A549 (cell line): ENCODE measurements around the gene C1orf21. TPM values are rescaled to one million over a fixed set of nuclear protein-coding genes. Genes with fewer than 3 reads are reported as not detected.
A peak's percentile ranks its signal among the peaks of the same experiment; 100 is the strongest.

Experiments
- ATAC-seq, 2 experiments: fragments of 200-7000 bp in 1 of 2; fragments of >200 bp in 1 of 2; cut with Nextera tagmentation in 1 of 2; cut with Tn5 transposase in 1 of 2; 3 replicates each; pipeline versions ENCODE4 v1.8.0 to v1.9.1; 2018 to 2020; ENCODE audit warnings: mild to moderate bottlenecking in 1 of 2, moderate library complexity in 1 of 2
- CTCF ChIA-PET: fragments of 300-600 bp; sonication (Branson Sonifier 250); formaldehyde crosslinking; extraction: SDS; loops from one replicate; lab custom pipeline; 2021; ENCODE audit warnings: antibody characterized with exemption, inconsistent platforms; lab: Yijun Ruan, JAX
- POLR2A ChIA-PET: fragments of 350-600 bp; formaldehyde crosslinking; extraction: SDS; loops from one replicate; lab custom pipeline; 2021; ENCODE audit warnings: antibody characterized with exemption, inconsistent platforms; lab: Yijun Ruan, JAX
- DNase-seq, 2 experiments: peaks; one replicate each; pipeline versions ENCODE4 v3.0.0 to v3.0.0-alpha.2; 2011 to 2016; ENCODE audit warnings: low read depth in 1 of 2, low spot score in 1 of 2
- FAIRE-seq: peaks from 2 replicates; lab custom pipeline; 2011; peaks lifted over from hg19 to GRCh38; lab: Jason Lieb, UNC
- H3K27ac ChIP-seq, 2 experiments: fragments of >200 bp; sonication (Bioruptor Twin); formaldehyde crosslinking; 3 replicates each; pipeline ENCODE4 v1.5.1; 2016 to 2017
- H3K4me1 ChIP-seq: fragments of >200 bp; sonication (Bioruptor Twin); formaldehyde crosslinking; 3 replicates; pipeline ENCODE4 v1.6.1; 2016
- H3K4me2 ChIP-seq: fragments of >200 bp; sonication (Bioruptor Twin); formaldehyde crosslinking; 3 replicates; pipeline ENCODE4 v1.6.1; 2016
- H3K4me3 ChIP-seq: fragments of >200 bp; sonication (Bioruptor Twin); formaldehyde crosslinking; 3 replicates; pipeline ENCODE4 v1.5.1; 2016
- H3K9me3 ChIP-seq: fragments of >200 bp; sonication (Bioruptor Twin); formaldehyde crosslinking; 3 replicates; pipeline ENCODE4 v1.6.1; 2016
- CHD2 ChIP-seq: fragments of 150-350 bp; IDR thresholded peaks from 2 replicates; pipeline ENCODE4 v1.6.1; 2014; ENCODE audit warnings: low read length; ENCODE audit not compliant: partially characterized antibody
- EHF ChIP-seq: fragments of 250-450 bp; sonication (Bioruptor Pico); IDR thresholded peaks from 2 replicates; pipeline ENCODE4 v1.5.0; 2020; ENCODE audit warnings: mild to moderate bottlenecking
- EHMT2 ChIP-seq: fragments of 200-600 bp; sonication (generic); IDR thresholded peaks from 2 replicates; pipeline ENCODE4 v1.6.1; 2016; ENCODE audit warnings: antibody characterized with exemption, low read depth, mild to moderate bottlenecking, moderate library complexity
- EP300 ChIP-seq, 2 experiments: fragments of >200 bp; sonication (Bioruptor Twin); formaldehyde crosslinking; IDR thresholded peaks; 2 replicates in 1 of 2; 3 replicates in 1 of 2; pipeline ENCODE4 v1.6.1; 2016 to 2017
- FOSB ChIP-seq: fragments of 250-450 bp; sonication (Bioruptor Pico); IDR thresholded peaks from 2 replicates; pipeline ENCODE4 v1.5.0; 2020; ENCODE audit warnings: mild to moderate bottlenecking, moderate library complexity
- FOSL2 ChIP-seq, 2 experiments: fragments of 450-650 bp in 1 of 2; fragments of >200 bp in 1 of 2; sonication (Bioruptor Twin) in 1 of 2; formaldehyde crosslinking; IDR thresholded peaks; 2 replicates each; pipeline versions ENCODE4 v1.5.0 to v1.6.1; 2016 to 2020; ENCODE audit warnings: mild to moderate bottlenecking in 1 of 2, moderate library complexity in 1 of 2
- HOXA7 ChIP-seq: fragments of 250-450 bp; sonication (Bioruptor Pico); IDR thresholded peaks from 2 replicates; pipeline ENCODE4 v1.5.0; 2020; ENCODE audit warnings: mild to moderate bottlenecking, moderate library complexity
- HOXB13 ChIP-seq: fragments of 250-450 bp; sonication (Bioruptor Pico); IDR thresholded peaks from 2 replicates; pipeline ENCODE4 v1.5.0; 2020; ENCODE audit warnings: low read depth, mild to moderate bottlenecking, moderate library complexity
- HOXB5 ChIP-seq: fragments of 250-450 bp; sonication (Bioruptor Pico); IDR thresholded peaks from 2 replicates; pipeline ENCODE4 v1.5.0; 2020; ENCODE audit warnings: mild to moderate bottlenecking, moderate library complexity
- KDM1A ChIP-seq: fragments of 200-600 bp; sonication (generic); IDR thresholded peaks from 2 replicates; pipeline ENCODE4 v1.6.1; 2016; ENCODE audit warnings: low read depth, mild to moderate bottlenecking
- MAZ ChIP-seq: fragments of 150-350 bp; IDR thresholded peaks from 2 replicates; pipeline ENCODE4 v1.6.1; 2014; ENCODE audit warnings: antibody characterized with exemption, low read depth, low read length, borderline replicate concordance
- MYC ChIP-seq: IDR thresholded peaks from 2 replicates; pipeline ENCODE4 v1.6.1; 2012; ENCODE audit warnings: mild to moderate bottlenecking, inconsistent platforms, low read length, improper control_type of control experiment, borderline replicate concordance
- NFE2L2 ChIP-seq: fragments of 150-350 bp; conservative IDR thresholded peaks from 2 replicates; pipeline ENCODE4 v1.6.1; 2014; ENCODE audit warnings: low read length
- POLR2A ChIP-seq: IDR thresholded peaks from 2 replicates; pipeline ENCODE4 v1.6.1; 2012; ENCODE audit warnings: mild to moderate bottlenecking, low read length
- POLR2AphosphoS2 ChIP-seq: conservative IDR thresholded peaks from 2 replicates; pipeline ENCODE4 v1.6.1; 2012; ENCODE audit warnings: low read length, improper control_type of control experiment, inconsistent platforms
- RAD21 ChIP-seq, 2 experiments: fragments of >200 bp in 1 of 2; sonication (Bioruptor Twin) in 1 of 2; formaldehyde crosslinking in 1 of 2; IDR thresholded peaks in 1 of 2; conservative IDR thresholded peaks in 1 of 2; 2 replicates in 1 of 2; 3 replicates in 1 of 2; pipeline ENCODE4 v1.6.1; 2012 to 2018; ENCODE audit warnings: inconsistent platforms in 1 of 2
- REST ChIP-seq: fragments of 200-600 bp; sonication (generic); IDR thresholded peaks from 2 replicates; pipeline ENCODE4 v1.6.1; 2016; ENCODE audit warnings: antibody characterized with exemption, mild to moderate bottlenecking, moderate library complexity
- RNF2 ChIP-seq: fragments of 200-600 bp; sonication (generic); IDR thresholded peaks from 2 replicates; pipeline ENCODE4 v1.6.1; 2016; ENCODE audit warnings: low read depth, mild to moderate bottlenecking, antibody characterized with exemption, moderate library complexity, borderline replicate concordance
- ZFP36 ChIP-seq: fragments of 450-650 bp; IDR thresholded peaks from 2 replicates; pipeline ENCODE4 v1.6.1; 2014; ENCODE audit warnings: borderline replicate concordance; ENCODE audit not compliant: partially characterized antibody
- ZNF302 ChIP-seq: fragments of 250-450 bp; sonication (Bioruptor Pico); IDR thresholded peaks from 2 replicates; pipeline ENCODE4 v1.9.0; 2021; ENCODE audit warnings: inconsistent platforms, mild to moderate bottlenecking, moderate library complexity
- ZSCAN20 ChIP-seq: fragments of 250-450 bp; sonication (Bioruptor Pico); IDR thresholded peaks from 2 replicates; pipeline ENCODE4 v1.8.0; 2022; ENCODE audit warnings: mild to moderate bottlenecking, moderate library complexity
- WGBS: methylation state at CpG from one replicate; pipeline ENCODE4 v1.1.6; 2017; ENCODE audit errors: missing lambda C conversion rate; 5-methylcytosine and 5-hydroxymethylcytosine counted together
- polyA plus RNA-seq, 4 experiments: library from polyadenylated mRNA; depleted of rRNA in 3 of 4; stranded (reverse); fragments of >200 nt; fragmentation: RNase III in 1 of 4; extraction: RNeasy Plus Mini Kit Qiagen cat#74134 plus additional on column Dnase treatment in 1 of 4; gene quantifications; 2 replicates in 3 of 4; 3 replicates in 1 of 4; pipeline ENCODE4 v1.2.3, GENCODE V29; 2011 to 2017
- TF ChIP-seq, protein P1 (sequence below): fragments of >200 bp; sonication (Bioruptor Twin); formaldehyde crosslinking; IDR thresholded peaks from 2 replicates; pipeline ENCODE4 v1.6.1; 2016
- TF ChIP-seq, protein P2 (sequence below): fragments of >200 bp; sonication (Bioruptor Twin); formaldehyde crosslinking; IDR thresholded peaks from 3 replicates; pipeline ENCODE4 v1.6.1; 2016
- TF ChIP-seq, protein P3 (sequence below): IDR thresholded peaks from 2 replicates; pipeline ENCODE4 v1.6.1; 2012; ENCODE audit warnings: low read depth, borderline replicate concordance

C1orf21 gene
- polyA plus RNA-seq, 2 of the 4 experiments (the other 2 are of a cell fraction): 11.4 to 11.6 TPM

DNA sequence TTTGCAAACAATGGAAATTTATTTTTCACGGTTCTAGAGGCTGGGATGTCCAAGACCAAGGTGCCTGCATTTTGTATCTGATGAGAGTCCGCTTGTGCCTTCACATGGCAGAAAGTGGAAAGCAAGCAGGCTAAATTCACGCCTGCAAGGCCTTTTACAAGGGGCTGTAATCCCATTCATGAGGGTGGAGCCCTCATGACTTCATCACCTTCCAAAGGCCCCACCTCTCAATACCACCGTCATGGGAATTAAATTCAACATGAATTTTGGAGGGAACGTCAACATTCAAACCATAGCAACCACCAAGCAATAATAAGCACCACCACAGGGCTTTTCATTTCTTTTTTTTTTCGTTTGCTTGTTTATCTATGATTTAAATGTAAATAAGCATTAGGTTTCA, 115.3 kb downstream of the C1orf21 start:
- ATAC-seq: no peak
- CTCF ChIA-PET: no interaction called here
- no peak for FAIRE-seq

DNA sequence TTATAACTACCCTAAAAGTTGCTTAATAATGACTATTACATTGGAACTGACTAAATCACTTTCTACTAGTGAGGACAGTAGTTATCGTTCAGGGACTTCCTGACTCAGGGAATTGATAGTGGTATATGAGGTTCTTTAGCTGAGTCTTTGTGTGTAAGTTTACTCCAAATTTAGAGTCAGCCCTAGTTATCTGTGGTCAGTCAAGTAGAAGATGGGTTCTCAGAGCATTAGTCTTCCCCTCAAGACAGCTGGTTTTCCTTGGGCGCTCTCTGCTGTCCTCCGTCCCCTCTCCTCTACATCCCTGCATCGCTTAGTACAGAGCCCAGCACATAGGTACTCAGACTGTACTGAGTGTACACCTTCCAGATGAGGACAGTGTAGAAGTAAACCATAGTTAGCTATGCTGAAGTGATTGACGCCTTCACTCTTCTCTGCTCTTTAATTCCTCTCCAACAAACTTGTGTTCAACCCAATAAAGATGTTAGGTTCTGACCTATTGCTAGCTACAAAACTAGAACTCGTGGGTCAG, 116.5 kb downstream of the C1orf21 start:
- Histone ChIP-seq H3K4me1 (peaks cover 13% of the 10 kb centered on the region), H3K9me3 (no peaks in the 10 kb centered on the region), H3K4me2 (no peak overlapping the region), H3K27ac (no peak overlapping the region), H3K4me3 (no peak overlapping the region)
- TF ChIP-seq, protein P1, sequence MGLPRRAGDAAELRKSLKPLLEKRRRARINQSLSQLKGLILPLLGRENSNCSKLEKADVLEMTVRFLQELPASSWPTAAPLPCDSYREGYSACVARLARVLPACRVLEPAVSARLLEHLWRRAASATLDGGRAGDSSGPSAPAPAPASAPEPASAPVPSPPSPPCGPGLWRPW: no peak
- TF ChIP-seq ZFP36: no peak
- no peak for TF ChIP-seq POLR2AphosphoS2
- TF ChIP-seq HOXB13 (CRISPR knock-in tag): no peak
- TF ChIP-seq, protein P2, sequence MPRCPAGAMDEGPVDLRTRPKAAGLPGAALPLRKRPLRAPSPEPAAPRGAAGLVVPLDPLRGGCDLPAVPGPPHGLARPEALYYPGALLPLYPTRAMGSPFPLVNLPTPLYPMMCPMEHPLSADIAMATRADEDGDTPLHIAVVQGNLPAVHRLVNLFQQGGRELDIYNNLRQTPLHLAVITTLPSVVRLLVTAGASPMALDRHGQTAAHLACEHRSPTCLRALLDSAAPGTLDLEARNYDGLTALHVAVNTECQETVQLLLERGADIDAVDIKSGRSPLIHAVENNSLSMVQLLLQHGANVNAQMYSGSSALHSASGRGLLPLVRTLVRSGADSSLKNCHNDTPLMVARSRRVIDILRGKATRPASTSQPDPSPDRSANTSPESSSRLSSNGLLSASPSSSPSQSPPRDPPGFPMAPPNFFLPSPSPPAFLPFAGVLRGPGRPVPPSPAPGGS: no peak
- no peak for TF ChIP-seq CHD2
- no peak for TF ChIP-seq EP300 (IDR thresholded peaks at IDR 0.05)
- peak in 1 of 2 experiments; percentile 40; a peak in 2 of 6 replicates for ATAC-seq
- whole genome bisulfite sequencing: 74% methylated on average over 6 of the region's 6 CpGs
- no peak for FAIRE-seq
- no peak for DNase-seq
- CTCF ChIA-PET: interaction anchor here (0.8 kb wide), 1 partner anchor 9 kb away, joined by 3 read pairs; no protein-coding TSS in a partner anchor
- POLR2A ChIA-PET: no interaction called here

More for the DNA sequence above, 115.3 kb downstream of the C1orf21 start:
- WGBS: 61% methylated on average over 6 of the region's 6 CpGs
- H3K27ac ChIP-seq: no peak overlapping the region
- H3K4me2 ChIP-seq: no peak overlapping the region
- POLR2A ChIA-PET: no interaction called here
- no peaks in the 10 kb centered on the region for H3K9me3 ChIP-seq
- peaks cover 2% of the 10 kb centered on the region for H3K4me1 ChIP-seq
- H3K4me3 ChIP-seq: no peak overlapping the region
- no peak for DNase-seq
- TF ChIP-seq MYC: no peak

- CTCF ChIA-PET: no interaction called here
Observed at GRCh38 chr1:184504040-184504954, 117.5 kb downstream of the C1orf21 start.

More at GRCh38 chr1:184504040-184504954, 117.5 kb downstream of the C1orf21 start:
- Histone ChIP-seq H3K4me1 (peaks cover 18% of the 10 kb centered on the region), H3K27ac (no peak overlapping the region), H3K4me3 (no peak overlapping the region), H3K4me2 (no peak overlapping the region), H3K9me3 (no peaks in the 10 kb centered on the region)
- ATAC-seq (no peak), FAIRE-seq (no peak), DNase-seq (no peak)
- 59% methylated on average over 16 of the region's 16 CpGs for WGBS
- POLR2A ChIA-PET: no interaction called here
- TF ChIP-seq REST (no peak), RAD21 (conservative IDR thresholded peaks at IDR 0.05 in 1 of 2, IDR thresholded peaks at IDR 0.05 in 1 of 2) (no peak), ZSCAN20 (CRISPR knock-in tag) (no peak), FOSB (CRISPR knock-in tag) (no peak), KDM1A (no peak), HOXA7 (CRISPR knock-in tag) (no peak), NFE2L2 (no peak), EHF (no peak), POLR2A (no peak), HOXB5 (CRISPR knock-in tag) (no peak), RNF2 (no peak), EP300 (IDR thresholded peaks at IDR 0.05) (no peak), EHMT2 (no peak), MAZ (no peak), FOSL2 (IDR thresholded peaks at IDR 0.05) (no peak), FOSL2 (CRISPR knock-in tag; IDR thresholded peaks at IDR 0.05) (no peak), ZNF302 (CRISPR knock-in tag) (no peak)
- TF ChIP-seq, protein P3, sequence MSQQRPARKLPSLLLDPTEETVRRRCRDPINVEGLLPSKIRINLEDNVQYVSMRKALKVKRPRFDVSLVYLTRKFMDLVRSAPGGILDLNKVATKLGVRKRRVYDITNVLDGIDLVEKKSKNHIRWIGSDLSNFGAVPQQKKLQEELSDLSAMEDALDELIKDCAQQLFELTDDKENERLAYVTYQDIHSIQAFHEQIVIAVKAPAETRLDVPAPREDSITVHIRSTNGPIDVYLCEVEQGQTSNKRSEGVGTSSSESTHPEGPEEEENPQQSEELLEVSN: no peak
